ENCODE results near the gene FEM1C.

The FEM1C gene

DNA sequence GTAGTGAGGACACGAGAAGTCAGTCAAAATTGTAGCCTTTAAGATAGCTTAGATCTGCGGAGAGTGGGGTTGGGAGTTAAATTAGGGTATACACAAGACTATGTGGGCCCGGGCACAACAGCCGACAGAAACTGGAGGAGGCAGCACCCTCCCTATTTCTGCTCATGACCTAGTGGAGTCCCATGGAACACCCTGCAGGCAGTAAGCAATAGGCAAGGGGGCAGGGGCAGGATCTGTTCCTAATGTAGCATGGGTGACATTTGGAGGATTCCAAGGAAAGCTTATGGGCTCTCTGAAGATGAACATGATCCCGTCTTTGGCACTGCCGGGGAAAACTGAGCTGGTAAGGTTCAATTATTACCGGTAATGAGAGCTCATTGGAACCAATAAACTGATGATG is 67.0 kb downstream of the FEM1C start:
- no peak for DNase-seq (ENCODE audit: low read depth in 2 of 2)

GRCh38 chr5:115475788-115476187 is 68.8 kb downstream of the FEM1C start:
- no peak for DNase-seq (ENCODE audit: low read depth in 2 of 2)

- DNase-seq (ENCODE audit: low read depth in 2 of 2), result no peak
Observed at GRCh38 chr5:115472271-115473025, 72.1 kb downstream of the FEM1C start.

- no peak for DNase-seq (ENCODE audit: low read depth in 2 of 2)
Observed at GRCh38 chr5:115471345-115472063, 73.1 kb downstream of the FEM1C start.

DNA sequence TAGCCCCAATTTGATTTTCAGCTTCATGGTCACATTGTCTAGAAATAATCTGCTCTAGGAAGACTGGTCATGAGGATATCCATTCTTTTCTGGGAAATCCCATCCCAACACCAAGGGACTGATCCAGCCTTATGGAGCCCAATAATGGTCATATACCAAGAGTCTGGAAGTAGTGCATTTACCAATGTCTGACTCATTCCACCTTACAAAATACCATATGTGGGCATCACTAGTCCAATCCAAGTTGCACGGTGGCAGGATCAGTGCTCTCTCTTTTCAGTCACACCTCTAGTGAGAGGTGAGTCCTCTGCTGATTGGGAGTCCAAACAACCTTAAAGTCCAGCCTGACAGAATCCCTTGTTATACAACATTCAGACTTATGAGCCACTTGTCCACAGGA is 73.7 kb downstream of the FEM1C start:
- no peak for DNase-seq (ENCODE audit: low read depth in 2 of 2)

Data from stimulated activated CD8-positive, alpha-beta memory T cell treated with anti-CD3 and anti-CD28 coated beads, Interleukin-15, amount 100 ng/mL, for 48 hours (primary cell).